Stimulated activated CD4-positive, alpha-beta T cell treated with anti-CD3 and anti-CD28 coated beads, Interleukin-15, amount 100 ng/mL, for 24 hours (primary cell): Measurements from ENCODE around the gene WBP1L.
"Not testable (repeated sequence)": the region's sequence is repeated elsewhere in the genome, so short reads cannot be mapped to it uniquely, and the experiment has no call there.

Experiments
- DNase-seq: peaks from one replicate; pipeline ENCODE4 v3.0.0-alpha.2; 2020

Gene WBP1L

GRCh38 chr10:102813017-102813541, 69.3 kb downstream of the WBP1L start:
- DNase-seq: no peak

- DNase-seq: no peak
Observed at GRCh38 chr10:102813734-102814452, 70.1 kb downstream of the WBP1L start.

- DNase-seq: no peak
Observed at GRCh38 chr10:102814453-102814871, 70.7 kb downstream of the WBP1L start.

- DNase-seq: no peak
Observed at GRCh38 chr10:102814873-102815661, 71.3 kb downstream of the WBP1L start.

GRCh38 chr10:102815790-102816549, 72.2 kb downstream of the WBP1L start:
- DNase-seq: no peak

GRCh38 chr10:102817175-102817574, 73.4 kb downstream of the WBP1L start:
- DNase-seq: no peak

- DNase-seq: no peak
Observed at GRCh38 chr10:102819054-102819453, 75.3 kb downstream of the WBP1L start.

GRCh38 chr10:102820008-102820407, 76.3 kb downstream of the WBP1L start:
- not testable (repeated sequence) for DNase-seq

GRCh38 chr10:102822222-102822621, 78.5 kb downstream of the WBP1L start:
- no peak for DNase-seq

GRCh38 chr10:102824664-102825063, 80.9 kb downstream of the WBP1L start:
- no peak for DNase-seq

GRCh38 chr10:102826148-102826796, 82.5 kb downstream of the WBP1L start:
- DNase-seq: no peak

- no peak for DNase-seq
Observed at GRCh38 chr10:102827597-102827975, 83.8 kb downstream of the WBP1L start.

- no peak for DNase-seq
Observed at GRCh38 chr10:102831322-102832071, 87.7 kb downstream of the WBP1L start.

- no peak for DNase-seq
Observed at GRCh38 chr10:102832248-102832647, 88.5 kb downstream of the WBP1L start.

- DNase-seq: no peak
Observed at GRCh38 chr10:102832987-102833386, 89.2 kb downstream of the WBP1L start.

GRCh38 chr10:102834143-102834542, 90.4 kb downstream of the WBP1L start:
- DNase-seq: no peak

- DNase-seq: peak; percentile 84
Observed at GRCh38 chr10:102835007-102835482, 91.3 kb downstream of the WBP1L start.

GRCh38 chr10:102837230-102837721, 93.5 kb downstream of the WBP1L start, which contains the start of gene CYP17A1:
Gene CYP17A1, minus strand, starts transcription at chr10:102837413. Its CDS starts 52 bp downstream, at chr10:102837361.
- DNase-seq: no peak

- DNase-seq: not testable (repeated sequence)
Observed at GRCh38 chr10:102838276-102838927, 94.7 kb downstream of the WBP1L start.

- no peak for DNase-seq
Observed at GRCh38 chr10:102841827-102842345, 98.1 kb downstream of the WBP1L start.

GRCh38 chr10:102843139-102843538, 99.4 kb downstream of the WBP1L start:
- DNase-seq: not testable (repeated sequence)
